HL-60 (cell line): ENCODE data around the gene GPC1.

Source experiments
- CTCF ChIP-seq: IDR thresholded peaks from one replicate; pipeline ENCODE4 v1.5.1; 2011; ENCODE audit warnings: low read length, control low read depth, inconsistent platforms; ENCODE audit not compliant: insufficient read depth
- GABPA ChIP-seq: IDR thresholded peaks from 2 replicates; pipeline ENCODE4 v1.6.1; 2012; ENCODE audit warnings: low read depth
- POLR2AphosphoS5 ChIP-seq: IDR thresholded peaks from 2 replicates; pipeline ENCODE4 v1.6.1; 2012; ENCODE audit warnings: low read depth
- REST ChIP-seq: IDR thresholded peaks from 2 replicates; pipeline ENCODE4 v1.6.1; 2012; ENCODE audit warnings: low read depth; ENCODE audit not compliant: insufficient replicate concordance

GRCh38 chr2:240432430-240432819, 3.0 kb upstream of the GPC1 start:
- no peak for TF ChIP-seq CTCF
- no peak for TF ChIP-seq GABPA
- TF ChIP-seq REST, result no peak
- TF ChIP-seq POLR2AphosphoS5, result no peak
